Measurements from ENCODE around the gene SLC25A31.

SLC25A31 gene

GRCh38 chr4:127730142-127730913 lies at the start of gene SLC25A31:
TSS of gene SLC25A31 (plus strand) at chr4:127730400. CDS start at chr4:127730546, 146 bp downstream.
- no peak for DNase-seq

- DNase-seq: no peak
Measured at GRCh38 chr4:127685292-127685691, 44.9 kb upstream of the SLC25A31 start.

- no peak for DNase-seq
Measured at GRCh38 chr4:127686658-127687057, 43.5 kb upstream of the SLC25A31 start.

- DNase-seq: no peak
Measured at GRCh38 chr4:127687580-127687979, 42.6 kb upstream of the SLC25A31 start.

GRCh38 chr4:127698789-127699200 lies 31.4 kb upstream of the SLC25A31 start:
- no peak for DNase-seq

- DNase-seq: no peak
Measured at GRCh38 chr4:127708985-127709384, 21.2 kb upstream of the SLC25A31 start.

- no peak for DNase-seq
Measured at GRCh38 chr4:127709456-127709855, 20.7 kb upstream of the SLC25A31 start.

GRCh38 chr4:127731406-127731805 lies 1.2 kb downstream of the SLC25A31 start:
- DNase-seq: no peak

- DNase-seq: no peak
Measured at GRCh38 chr4:127732623-127733328, 2.6 kb downstream of the SLC25A31 start.

GRCh38 chr4:127734976-127735375 lies 4.8 kb downstream of the SLC25A31 start:
- no peak for DNase-seq

GRCh38 chr4:127737295-127737694 lies 7.1 kb downstream of the SLC25A31 start:
- DNase-seq: no peak

- DNase-seq: no peak
Measured at GRCh38 chr4:127741247-127741646, 11.0 kb downstream of the SLC25A31 start.

- no peak for DNase-seq
Measured at GRCh38 chr4:127747883-127748282, 17.7 kb downstream of the SLC25A31 start.

GRCh38 chr4:127748957-127749356 lies 18.8 kb downstream of the SLC25A31 start:
- no peak for DNase-seq

- no peak for DNase-seq
Measured at GRCh38 chr4:127756906-127757305, 26.7 kb downstream of the SLC25A31 start.

- no peak for DNase-seq
Measured at GRCh38 chr4:127759228-127759820, 29.1 kb downstream of the SLC25A31 start.

- DNase-seq: no peak
Measured at GRCh38 chr4:127759893-127760292, 29.7 kb downstream of the SLC25A31 start.

- DNase-seq: no peak
Measured at GRCh38 chr4:127771535-127772275, 41.5 kb downstream of the SLC25A31 start.

GRCh38 chr4:127772769-127773671 lies 42.8 kb downstream of the SLC25A31 start:
- no peak for DNase-seq

- no peak for DNase-seq
Measured at GRCh38 chr4:127775843-127776242, 45.6 kb downstream of the SLC25A31 start.

GRCh38 chr4:127776620-127777019 lies 46.4 kb downstream of the SLC25A31 start:
- DNase-seq: no peak

GRCh38 chr4:127777487-127777886 lies 47.3 kb downstream of the SLC25A31 start:
- no peak for DNase-seq

Measured in CD4-positive, alpha-beta T cell treated with Interleukin-6 for 4 hours (primary cell).